PC-9 (cell line): Measurements from ENCODE around the gene CELSR2.

Experiments used
- CTCF ChIP-seq: fragments of 200-600 bp; sonication (generic); conservative IDR thresholded peaks from 2 replicates; pipeline ENCODE4 v1.6.1; 2017; ENCODE audit warnings: mixed run types, antibody characterized with exemption, mild to moderate bottlenecking, moderate library complexity
- EZH2 ChIP-seq: fragments of 200-600 bp; sonication (generic); IDR thresholded peaks from 2 replicates; pipeline ENCODE4 v1.8.0; 2017; ENCODE audit warnings: antibody characterized with exemption, low read depth

- TF ChIP-seq CTCF, result no peak
- TF ChIP-seq EZH2, result no peak
Observed at GRCh38 chr1:109275706-109276345, 26.5 kb downstream of the CELSR2 start.
